Activated CD4-positive, CD25-positive, alpha-beta regulatory T cell (primary cell): Measurements from ENCODE around the gene FAM20B.
"Not testable (repeated sequence)": the region's sequence is repeated elsewhere in the genome, so short reads cannot be mapped to it uniquely, and the experiment has no call there.

Source experiments
- DNase-seq, 4 experiments: peaks; one replicate each; lab custom pipeline; 2025; lab: John Stamatoyannopoulos, UW

FAM20B gene

GRCh38 chr1:179023946-179024650 lies 1.6 kb upstream of the FAM20B start:
- no peak for DNase-seq

GRCh38 chr1:179025975-179026812 lies 500 bp downstream of the FAM20B start:
- DNase-seq: peak; percentile 45 to 62 (median 55)

GRCh38 chr1:179026813-179027669 lies 1.3 kb downstream of the FAM20B start:
- no peak for DNase-seq

GRCh38 chr1:179029321-179029759 lies 3.6 kb downstream of the FAM20B start:
- no peak for DNase-seq

GRCh38 chr1:179030130-179030529 lies 4.4 kb downstream of the FAM20B start:
- DNase-seq: no peak

GRCh38 chr1:179030683-179031082 lies 5.0 kb downstream of the FAM20B start:
- DNase-seq: no peak

GRCh38 chr1:179031284-179031683 lies 5.6 kb downstream of the FAM20B start:
- DNase-seq: no peak

- no peak for DNase-seq
Observed at GRCh38 chr1:179031855-179032513, 6.3 kb downstream of the FAM20B start.

- DNase-seq: no peak
Observed at GRCh38 chr1:179034720-179035119, 9.0 kb downstream of the FAM20B start.

GRCh38 chr1:179036844-179037465 lies 11.3 kb downstream of the FAM20B start:
- DNase-seq: no peak

- no peak for DNase-seq
Observed at GRCh38 chr1:179038528-179039281, 13.0 kb downstream of the FAM20B start.

GRCh38 chr1:179039502-179040174 lies 13.9 kb downstream of the FAM20B start:
- DNase-seq: not testable (repeated sequence)

GRCh38 chr1:179040175-179040551 lies 14.5 kb downstream of the FAM20B start:
- not testable (repeated sequence) for DNase-seq

GRCh38 chr1:179042087-179042486 lies 16.4 kb downstream of the FAM20B start:
- DNase-seq: no peak

- DNase-seq: no peak
Observed at GRCh38 chr1:179042700-179043099, 17.0 kb downstream of the FAM20B start.

- no peak for DNase-seq
Observed at GRCh38 chr1:179043266-179043665, 17.6 kb downstream of the FAM20B start.

- no peak for DNase-seq
Observed at GRCh38 chr1:179043907-179044306, 18.2 kb downstream of the FAM20B start.

- no peak for DNase-seq
Observed at GRCh38 chr1:179046808-179047635, 21.3 kb downstream of the FAM20B start.

GRCh38 chr1:179047636-179047997 lies 21.9 kb downstream of the FAM20B start:
- no peak for DNase-seq
